Activated naive CD8-positive, alpha-beta T cell treated with anti-CD3 and anti-CD28 coated beads, Interleukin-2, amount 50 U/mL, for 24 hours (primary cell): ENCODE measurements around the gene LRRN2.

Experiments
- ATAC-seq: fragments of 150-1000 bp; cut with Tn5 transposase; one replicate; pipeline ENCODE4 v1.10.0; 2021
- DNase-seq: peaks from one replicate; pipeline ENCODE4 v3.0.0; 2021
- H3K27ac Mint-ChIP-seq: one replicate; pipeline ENCODE4 v1.8.0; 2021; ENCODE audit warnings: mild to moderate bottlenecking, mixed read lengths
- H3K27me3 Mint-ChIP-seq: one replicate; pipeline ENCODE4 v1.8.0; 2021; ENCODE audit warnings: mixed read lengths
- H3K36me3 Mint-ChIP-seq: one replicate; pipeline ENCODE4 v1.8.0; 2021; ENCODE audit warnings: low read depth, mixed read lengths
- H3K4me1 Mint-ChIP-seq: one replicate; pipeline ENCODE4 v1.8.0; 2021; ENCODE audit warnings: mixed read lengths
- H3K4me3 Mint-ChIP-seq: one replicate; pipeline ENCODE4 v1.8.0; 2021; ENCODE audit warnings: mild to moderate bottlenecking, moderate library complexity, mixed read lengths
- H3K9me3 Mint-ChIP-seq: one replicate; pipeline ENCODE4 v1.8.0; 2021; ENCODE audit warnings: mixed read lengths

The LRRN2 gene

GRCh38 chr1:204624631-204625216 is 60.8 kb downstream of the LRRN2 start:
- H3K36me3 Mint-ChIP-seq: no peaks in the 10 kb centered on the region
- H3K27ac Mint-ChIP-seq: no peak overlapping the region
- DNase-seq (no peak), ATAC-seq (no peak)
- no peaks in the 10 kb centered on the region for H3K4me1 Mint-ChIP-seq
- no peak overlapping the region for H3K4me3 Mint-ChIP-seq
- no peaks in the 10 kb centered on the region for H3K9me3 Mint-ChIP-seq
- H3K27me3 Mint-ChIP-seq: no peaks in the 10 kb centered on the region

GRCh38 chr1:204623894-204624361 is 61.6 kb downstream of the LRRN2 start:
- H3K4me1 Mint-ChIP-seq: no peaks in the 10 kb centered on the region
- H3K27me3 Mint-ChIP-seq: no peaks in the 10 kb centered on the region
- ATAC-seq: peak; percentile 31
- H3K27ac Mint-ChIP-seq: no peak overlapping the region
- H3K9me3 Mint-ChIP-seq: no peaks in the 10 kb centered on the region
- H3K4me3 Mint-ChIP-seq: no peak overlapping the region
- H3K36me3 Mint-ChIP-seq: no peaks in the 10 kb centered on the region
- no peak for DNase-seq

- DNase-seq (no peak), ATAC-seq (peak; percentile 18)
- H3K4me3 Mint-ChIP-seq: no peak overlapping the region
- H3K9me3 Mint-ChIP-seq: no peaks in the 10 kb centered on the region
- no peaks in the 10 kb centered on the region for H3K4me1 Mint-ChIP-seq
- H3K27ac Mint-ChIP-seq: no peak overlapping the region
- no peaks in the 10 kb centered on the region for H3K36me3 Mint-ChIP-seq
- no peaks in the 10 kb centered on the region for H3K27me3 Mint-ChIP-seq
Measured at GRCh38 chr1:204623365-204623893, 62.1 kb downstream of the LRRN2 start.

- no peaks in the 10 kb centered on the region for H3K27me3 Mint-ChIP-seq
- no peak overlapping the region for H3K4me3 Mint-ChIP-seq
- ATAC-seq: no peak
- no peaks in the 10 kb centered on the region for H3K4me1 Mint-ChIP-seq
- no peaks in the 10 kb centered on the region for H3K9me3 Mint-ChIP-seq
- no peak for DNase-seq
- no peak overlapping the region for H3K27ac Mint-ChIP-seq
- no peaks in the 10 kb centered on the region for H3K36me3 Mint-ChIP-seq
Measured at GRCh38 chr1:204621996-204622395, 63.5 kb downstream of the LRRN2 start.

GRCh38 chr1:204621396-204621795 is 64.1 kb downstream of the LRRN2 start:
- no peaks in the 10 kb centered on the region for H3K9me3 Mint-ChIP-seq
- DNase-seq: no peak
- H3K4me1 Mint-ChIP-seq: no peaks in the 10 kb centered on the region
- H3K27ac Mint-ChIP-seq: no peak overlapping the region
- no peaks in the 10 kb centered on the region for H3K36me3 Mint-ChIP-seq
- no peak overlapping the region for H3K4me3 Mint-ChIP-seq
- no peaks in the 10 kb centered on the region for H3K27me3 Mint-ChIP-seq
- no peak for ATAC-seq

GRCh38 chr1:204619721-204620120 is 65.8 kb downstream of the LRRN2 start:
- Mint-ChIP-seq H3K9me3 (no peaks in the 10 kb centered on the region), H3K27ac (no peak overlapping the region), H3K4me1 (no peaks in the 10 kb centered on the region), H3K36me3 (no peaks in the 10 kb centered on the region), H3K27me3 (no peaks in the 10 kb centered on the region), H3K4me3 (no peak overlapping the region)
- ATAC-seq: no peak
- no peak for DNase-seq

- DNase-seq: no peak
- ATAC-seq: no peak
- Mint-ChIP-seq H3K36me3 (no peaks in the 10 kb centered on the region), H3K9me3 (no peaks in the 10 kb centered on the region), H3K4me3 (no peak overlapping the region), H3K27me3 (no peaks in the 10 kb centered on the region), H3K4me1 (no peaks in the 10 kb centered on the region), H3K27ac (no peak overlapping the region)
Measured at GRCh38 chr1:204618148-204618760, 67.3 kb downstream of the LRRN2 start.

GRCh38 chr1:204617256-204618147 is 68.0 kb downstream of the LRRN2 start:
- ATAC-seq (no peak), DNase-seq (no peak)
- no peaks in the 10 kb centered on the region for H3K9me3 Mint-ChIP-seq
- no peak overlapping the region for H3K27ac Mint-ChIP-seq
- no peaks in the 10 kb centered on the region for H3K4me1 Mint-ChIP-seq
- H3K4me3 Mint-ChIP-seq: no peak overlapping the region
- H3K27me3 Mint-ChIP-seq: no peaks in the 10 kb centered on the region
- no peaks in the 10 kb centered on the region for H3K36me3 Mint-ChIP-seq

- DNase-seq: no peak
- H3K36me3 Mint-ChIP-seq: no peaks in the 10 kb centered on the region
- no peak overlapping the region for H3K27ac Mint-ChIP-seq
- no peaks in the 10 kb centered on the region for H3K4me1 Mint-ChIP-seq
- no peaks in the 10 kb centered on the region for H3K27me3 Mint-ChIP-seq
- ATAC-seq: no peak
- H3K4me3 Mint-ChIP-seq: no peak overlapping the region
- H3K9me3 Mint-ChIP-seq: no peaks in the 10 kb centered on the region
Measured at GRCh38 chr1:204616641-204617040, 68.9 kb downstream of the LRRN2 start.

- DNase-seq (no peak), ATAC-seq (no peak)
- H3K27me3 Mint-ChIP-seq: no peaks in the 10 kb centered on the region
- no peaks in the 10 kb centered on the region for H3K4me1 Mint-ChIP-seq
- no peak overlapping the region for H3K4me3 Mint-ChIP-seq
- H3K36me3 Mint-ChIP-seq: no peaks in the 10 kb centered on the region
- H3K27ac Mint-ChIP-seq: no peak overlapping the region
- H3K9me3 Mint-ChIP-seq: no peaks in the 10 kb centered on the region
Measured at GRCh38 chr1:204615881-204616280, 69.7 kb downstream of the LRRN2 start.

- Mint-ChIP-seq H3K9me3 (no peaks in the 10 kb centered on the region), H3K27me3 (no peaks in the 10 kb centered on the region), H3K4me1 (no peaks in the 10 kb centered on the region), H3K4me3 (no peak overlapping the region), H3K27ac (no peak overlapping the region), H3K36me3 (no peaks in the 10 kb centered on the region)
- ATAC-seq (no peak), DNase-seq (no peak)
Measured at GRCh38 chr1:204613636-204614035, 71.9 kb downstream of the LRRN2 start.

- Mint-ChIP-seq H3K9me3 (no peaks in the 10 kb centered on the region), H3K4me1 (no peaks in the 10 kb centered on the region), H3K27me3 (no peaks in the 10 kb centered on the region), H3K4me3 (no peak overlapping the region), H3K27ac (no peak overlapping the region), H3K36me3 (no peaks in the 10 kb centered on the region)
- no peak for ATAC-seq
- DNase-seq: no peak
Measured at GRCh38 chr1:204612326-204612725, 73.2 kb downstream of the LRRN2 start.

GRCh38 chr1:204611036-204611435 is 74.5 kb downstream of the LRRN2 start:
- ATAC-seq (no peak), DNase-seq (no peak)
- Mint-ChIP-seq H3K4me1 (no peaks in the 10 kb centered on the region), H3K27me3 (no peaks in the 10 kb centered on the region), H3K36me3 (no peaks in the 10 kb centered on the region), H3K4me3 (no peak overlapping the region), H3K9me3 (no peaks in the 10 kb centered on the region), H3K27ac (no peak overlapping the region)

- Mint-ChIP-seq H3K27me3 (no peaks in the 10 kb centered on the region), H3K4me1 (no peaks in the 10 kb centered on the region), H3K36me3 (peaks cover 3% of the 10 kb centered on the region), H3K4me3 (no peak overlapping the region), H3K9me3 (no peaks in the 10 kb centered on the region), H3K27ac (no peak overlapping the region)
- no peak for DNase-seq
- no peak for ATAC-seq
Measured at GRCh38 chr1:204607910-204608309, 77.6 kb downstream of the LRRN2 start.

GRCh38 chr1:204605791-204606190 is 79.7 kb downstream of the LRRN2 start:
- Mint-ChIP-seq H3K27ac (no peak overlapping the region), H3K4me3 (no peak overlapping the region)
- ATAC-seq: no peak

More at GRCh38 chr1:204605791-204606190, 79.7 kb downstream of the LRRN2 start:
- Mint-ChIP-seq H3K27me3 (no peaks in the 10 kb centered on the region), H3K9me3 (no peaks in the 10 kb centered on the region), H3K36me3 (peaks cover 4% of the 10 kb centered on the region), H3K4me1 (no peaks in the 10 kb centered on the region)
- no peak for DNase-seq
